Caco-2 (cell line): ENCODE data around the gene COL13A1. TPM values are rescaled to one million over a fixed set of nuclear protein-coding genes. Genes with fewer than 3 reads are reported as not detected.

ENCODE experiments used
- BruUV-seq: library from RNA; stranded (reverse); fragments of 400-500 nt; replicated peaks from 2 replicates; lab custom pipeline; 2021; lab: Mats Ljungman, UMichigan
- CTCF ChIA-PET: fragments of 300-600 bp; sonication (Branson Sonifier 250); formaldehyde crosslinking; loops from one replicate; lab custom pipeline; 2022; ENCODE audit warnings: antibody characterized with exemption; lab: Charles Lee
- POLR2A ChIA-PET: fragments of 300-600 bp; sonication (Branson Sonifier 250); formaldehyde crosslinking; loops from one replicate; lab custom pipeline; 2022; ENCODE audit warnings: antibody characterized with exemption; lab: Charles Lee
- DNase-seq, 2 experiments: peaks; one replicate each; pipeline versions ENCODE4 v3.0.0 to v3.0.0-alpha.2; 2020 to 2022
- H3K27me3 ChIP-seq: replicated peaks from 2 replicates; pipeline ENCODE4 v1.6.0; 2011; ENCODE audit warnings: low read length; ENCODE audit not compliant: control insufficient read depth, insufficient read depth
- H3K36me3 ChIP-seq: 2 replicates; pipeline ENCODE4 v1.5.1; 2011; ENCODE audit warnings: low read length; ENCODE audit not compliant: control insufficient read depth, insufficient read depth
- H3K4me1 ChIP-seq: fragments of 250-450 bp; sonication (Bioruptor Pico); 2 replicates; pipeline ENCODE4 v1.5.1; 2020; ENCODE audit warnings: mild to moderate bottlenecking
- H3K4me3 ChIP-seq: 2 replicates; pipeline ENCODE4 v1.5.1; 2011; ENCODE audit warnings: low read depth, mild to moderate bottlenecking, control low read depth, low read length
- H3K9me3 ChIP-seq: fragments of 250-450 bp; sonication (Bioruptor Pico); 2 replicates; pipeline ENCODE4 v1.5.1; 2020; ENCODE audit warnings: mild to moderate bottlenecking, moderate library complexity
- H3K27ac Mint-ChIP-seq: one replicate; pipeline ENCODE4 v1.8.0; 2022; ENCODE audit warnings: mixed read lengths; ENCODE audit not compliant: unreplicated experiment
- H3K27me3 Mint-ChIP-seq: one replicate; pipeline ENCODE4 v1.8.0; 2022; ENCODE audit warnings: mixed read lengths; ENCODE audit not compliant: insufficient read depth, unreplicated experiment
- H3K36me3 Mint-ChIP-seq: one replicate; pipeline ENCODE4 v1.8.0; 2022; ENCODE audit warnings: mild to moderate bottlenecking, mixed read lengths; ENCODE audit not compliant: insufficient read depth, unreplicated experiment
- H3K4me1 Mint-ChIP-seq: one replicate; pipeline ENCODE4 v1.8.0; 2022; ENCODE audit warnings: low read depth, mixed read lengths; ENCODE audit not compliant: unreplicated experiment
- H3K4me3 Mint-ChIP-seq: one replicate; pipeline ENCODE4 v1.8.0; 2022; ENCODE audit warnings: mild to moderate bottlenecking, moderate library complexity, mixed read lengths; ENCODE audit not compliant: unreplicated experiment
- H3K9me3 Mint-ChIP-seq: one replicate; pipeline ENCODE4 v1.8.0; 2022; ENCODE audit warnings: mixed read lengths; ENCODE audit not compliant: unreplicated experiment
- intact Hi-C: fragments of 100-400 bp; cut with micrococcal nuclease; formaldehyde crosslinking; loops from one replicate; pipeline ENCODE4 v1.10.0; 2022; ENCODE audit not compliant: unreplicated experiment
- total RNA-seq: library from RNA; stranded (reverse); gene quantifications from 2 replicates; pipeline ENCODE4 v1.2.3, GENCODE V29; 2022
- TF ChIP-seq, protein P1 (sequence below), 2 experiments: fragments of 200-600 bp in 1 of 2; IDR thresholded peaks; 1 replicate in 1 of 2; 2 replicates in 1 of 2; pipeline versions ENCODE4 v1.5.1 to v1.8.0; 2011 to 2022; ENCODE audit warnings: antibody characterized with exemption in 1 of 2, control low read depth in 1 of 2, inconsistent platforms in 1 of 2, low read depth in 1 of 2, low read length in 1 of 2, mild to moderate bottlenecking in 1 of 2, moderate library complexity in 1 of 2; ENCODE audit not compliant: insufficient read depth in 1 of 2, severe bottlenecking in 1 of 2, unreplicated experiment in 1 of 2

COL13A1 gene
- total RNA-seq, 1 experiment from 2014 or later: not detected

DNA sequence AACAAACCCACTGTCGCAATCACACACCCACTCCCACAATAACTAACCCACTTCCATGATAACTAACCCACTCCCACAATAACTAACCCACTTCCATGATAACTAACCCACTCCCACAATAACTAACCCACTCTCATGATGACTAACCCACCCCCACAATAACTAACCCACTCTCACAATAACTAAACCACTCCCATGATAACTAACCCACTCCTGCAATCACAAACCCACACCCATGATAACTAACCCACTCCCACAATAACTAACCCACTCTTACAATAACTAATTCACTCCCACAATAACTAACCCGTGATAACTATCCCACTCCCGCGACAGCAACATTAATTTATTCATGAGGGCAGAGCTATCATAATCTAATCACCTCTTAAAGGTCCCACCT lies 105.8 kb downstream of the COL13A1 start:
- Histone ChIP-seq H3K27me3 (peaks cover 1% of the 10 kb centered on the region; the same call in 1 of the 2 replicates), H3K4me1 (no peaks in the 10 kb centered on the region), H3K36me3 (no peaks in the 10 kb centered on the region), H3K4me3 (no peak overlapping the region), H3K9me3 (no peaks in the 10 kb centered on the region)
- Mint-ChIP-seq H3K9me3 (no peaks in the 10 kb centered on the region), H3K27me3 (no peaks in the 10 kb centered on the region), H3K27ac (no peak overlapping the region), H3K4me3 (no peak overlapping the region), H3K36me3 (no peaks in the 10 kb centered on the region), H3K4me1 (no peaks in the 10 kb centered on the region)
- TF ChIP-seq, protein P1, sequence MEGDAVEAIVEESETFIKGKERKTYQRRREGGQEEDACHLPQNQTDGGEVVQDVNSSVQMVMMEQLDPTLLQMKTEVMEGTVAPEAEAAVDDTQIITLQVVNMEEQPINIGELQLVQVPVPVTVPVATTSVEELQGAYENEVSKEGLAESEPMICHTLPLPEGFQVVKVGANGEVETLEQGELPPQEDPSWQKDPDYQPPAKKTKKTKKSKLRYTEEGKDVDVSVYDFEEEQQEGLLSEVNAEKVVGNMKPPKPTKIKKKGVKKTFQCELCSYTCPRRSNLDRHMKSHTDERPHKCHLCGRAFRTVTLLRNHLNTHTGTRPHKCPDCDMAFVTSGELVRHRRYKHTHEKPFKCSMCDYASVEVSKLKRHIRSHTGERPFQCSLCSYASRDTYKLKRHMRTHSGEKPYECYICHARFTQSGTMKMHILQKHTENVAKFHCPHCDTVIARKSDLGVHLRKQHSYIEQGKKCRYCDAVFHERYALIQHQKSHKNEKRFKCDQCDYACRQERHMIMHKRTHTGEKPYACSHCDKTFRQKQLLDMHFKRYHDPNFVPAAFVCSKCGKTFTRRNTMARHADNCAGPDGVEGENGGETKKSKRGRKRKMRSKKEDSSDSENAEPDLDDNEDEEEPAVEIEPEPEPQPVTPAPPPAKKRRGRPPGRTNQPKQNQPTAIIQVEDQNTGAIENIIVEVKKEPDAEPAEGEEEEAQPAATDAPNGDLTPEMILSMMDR (IDR thresholded peaks at IDR 0.05; ENCODE audit: insufficient read depth in 1 of 2, low read depth in 1 of 2, low read length in 1 of 2, severe bottlenecking in 1 of 2, unreplicated experiment in 1 of 2): no peak
- POLR2A ChIA-PET: no interaction called here
- intact Hi-C loops: no loop called here
- CTCF ChIA-PET: interaction anchor here (1.1 kb wide), 1 partner anchor 24 kb away, joined by 3 read pairs; no protein-coding TSS in a partner anchor
- DNase-seq: no peak
- no TSS peak for BruUV-seq

DNA sequence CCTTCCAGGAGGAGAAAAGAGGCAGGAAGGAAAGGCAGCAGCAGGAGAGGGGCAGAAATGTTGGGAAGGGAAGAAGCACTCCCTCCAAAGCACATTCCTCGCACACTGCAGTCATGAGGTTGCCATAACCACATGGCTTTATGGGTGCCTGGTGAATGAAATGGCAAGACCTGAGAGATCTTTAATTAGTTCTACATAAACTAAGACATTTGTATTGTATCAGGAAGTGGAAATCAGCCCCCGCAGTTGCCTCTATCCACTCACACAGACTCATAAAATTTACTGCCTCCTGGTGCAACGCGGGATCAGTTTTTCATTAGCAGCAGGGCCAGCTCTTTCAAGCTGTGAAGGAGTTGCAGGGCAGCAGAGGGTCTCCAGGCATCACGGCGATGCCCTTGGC lies 106.4 kb downstream of the COL13A1 start:
- ChIA-PET CTCF (interaction anchor here (0.6 to 1.1 kb wide), 4 partner anchors 25 to 167 kb away, joined by 3 to 4 read pairs (median 3); no protein-coding TSS in a partner anchor), POLR2A (no interaction called here)
- Histone ChIP-seq H3K4me1 (no peaks in the 10 kb centered on the region), H3K36me3 (no peaks in the 10 kb centered on the region), H3K4me3 (no peak overlapping the region), H3K9me3 (no peaks in the 10 kb centered on the region), H3K27me3 (peaks cover 1% of the 10 kb centered on the region; the same call in 1 of the 2 replicates)
- no peak overlapping the region for H3K27ac Mint-ChIP-seq
- intact Hi-C loops: no loop called here
- H3K36me3 Mint-ChIP-seq: no peaks in the 10 kb centered on the region
- H3K4me3 Mint-ChIP-seq: no peak overlapping the region
- no TSS peak for BruUV-seq
- H3K9me3 Mint-ChIP-seq: no peaks in the 10 kb centered on the region
- H3K4me1 Mint-ChIP-seq: no peaks in the 10 kb centered on the region
- TF ChIP-seq, protein P1 (IDR thresholded peaks at IDR 0.05; ENCODE audit: insufficient read depth in 1 of 2, low read depth in 1 of 2, low read length in 1 of 2, severe bottlenecking in 1 of 2, unreplicated experiment in 1 of 2): no peak
- H3K27me3 Mint-ChIP-seq: no peaks in the 10 kb centered on the region
- DNase-seq: no peak

DNA sequence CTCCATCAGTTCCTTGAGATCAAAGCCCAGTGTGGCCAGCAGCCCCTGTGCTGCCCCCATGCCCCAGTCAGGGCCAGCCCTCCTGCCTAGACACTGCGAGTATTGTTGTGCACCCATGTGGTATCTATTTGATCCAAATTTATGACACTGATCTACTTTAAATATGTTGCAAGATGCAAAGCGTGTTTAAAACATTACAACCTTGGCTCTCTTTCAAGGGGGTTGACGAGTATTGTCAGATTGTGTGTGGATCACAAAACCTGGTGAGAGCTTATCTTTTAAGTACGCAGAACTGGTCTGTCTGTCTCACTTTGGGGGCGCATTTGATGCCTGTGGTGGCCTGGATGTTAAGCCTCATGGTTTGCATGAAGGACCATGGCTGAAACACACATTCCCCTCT lies 108.9 kb downstream of the COL13A1 start:
- no TSS peak for BruUV-seq
- no peak overlapping the region for H3K4me3 Mint-ChIP-seq
- no peaks in the 10 kb centered on the region for H3K9me3 ChIP-seq
- no peaks in the 10 kb centered on the region for H3K4me1 ChIP-seq
- H3K27me3 Mint-ChIP-seq: no peaks in the 10 kb centered on the region
- no peaks in the 10 kb centered on the region for H3K4me1 Mint-ChIP-seq
- H3K36me3 ChIP-seq: no peaks in the 10 kb centered on the region
- H3K27ac Mint-ChIP-seq: no peak overlapping the region
- DNase-seq: no peak
- intact Hi-C loops: no loop called here
- peaks cover 1% of the 10 kb centered on the region; the same call in 1 of the 2 replicates for H3K27me3 ChIP-seq
- H3K9me3 Mint-ChIP-seq: no peaks in the 10 kb centered on the region
- H3K36me3 Mint-ChIP-seq: no peaks in the 10 kb centered on the region
- H3K4me3 ChIP-seq: no peak overlapping the region
- TF ChIP-seq, protein P1 (IDR thresholded peaks at IDR 0.05; ENCODE audit: insufficient read depth in 1 of 2, low read depth in 1 of 2, low read length in 1 of 2, severe bottlenecking in 1 of 2, unreplicated experiment in 1 of 2): no peak
- ChIA-PET POLR2A (no interaction called here), CTCF (interaction anchor here (0.8 to 1.8 kb wide), 2 partner anchors 11 to 27 kb away, joined by 3 to 11 read pairs; no protein-coding TSS in a partner anchor)
